SK-N-SH (cell line): ENCODE data around the gene MAP4K3. TPM values are rescaled to one million over a fixed set of nuclear protein-coding genes. Genes with fewer than 3 reads are reported as not detected.

Source experiments
- CTCF ChIA-PET: fragments of 300-600, 350-600 bp; formaldehyde crosslinking; extraction: SDS; loops from one replicate; lab custom pipeline; 2021; lab: Yijun Ruan, JAX
- POLR2A ChIA-PET: fragments of 350-600 bp; sonication (Branson Sonifier 250); formaldehyde crosslinking; extraction: SDS; loops from one replicate; lab custom pipeline; 2020; ENCODE audit warnings: antibody characterized with exemption, inconsistent platforms; lab: Yijun Ruan, JAX
- DNase-seq: peaks from one replicate; pipeline ENCODE4 v3.0.0; 2012
- H2AFZ ChIP-seq: fragments of 200-600 bp; sonication (generic); 2 replicates; pipeline ENCODE4 v1.8.1; 2016; ENCODE audit warnings: antibody characterized with exemption, mild to moderate bottlenecking, low read depth
- H3F3A ChIP-seq: fragments of 200-600 bp; sonication (generic); replicated peaks from 2 replicates; pipeline ENCODE3; 2016; ENCODE audit warnings: antibody characterized with exemption, mild to moderate bottlenecking; ENCODE audit not compliant: insufficient read depth
- H3K27ac ChIP-seq, 2 experiments: fragments of 200-500 bp in 1 of 2; fragments of 200-600 bp in 1 of 2; sonication (Bioruptor generic) in 1 of 2; sonication (generic), shearing (Covaris generic) in 1 of 2; 2 replicates each; pipeline versions ENCODE4 v1.5.1 to v1.6.1; 2014 to 2016; ENCODE audit warnings: low read depth in 2 of 2, inconsistent platforms in 1 of 2, low read length in 1 of 2, mild to moderate bottlenecking in 1 of 2, mixed read lengths in 1 of 2
- H3K27me3 ChIP-seq: fragments of 200-600 bp; sonication (generic), shearing (Covaris generic); 2 replicates; pipeline ENCODE4 v1.6.1; 2016; ENCODE audit warnings: mixed run types; ENCODE audit not compliant: insufficient read depth
- H3K36me3 ChIP-seq, 2 experiments: fragments of 200-500 bp in 1 of 2; fragments of 200-600 bp in 1 of 2; sonication (Bioruptor generic) in 1 of 2; sonication (generic) in 1 of 2; replicated peaks in 1 of 2; 2 replicates each; pipeline versions ENCODE3 to v1.5.1; 2014 to 2016; ENCODE audit warnings: low read length in 1 of 2, mild to moderate bottlenecking in 1 of 2; ENCODE audit not compliant: insufficient read depth in 2 of 2, control insufficient read depth in 1 of 2
- H3K4me1 ChIP-seq, 2 experiments: fragments of 200-500 bp in 1 of 2; fragments of 200-600 bp in 1 of 2; sonication (Bioruptor generic) in 1 of 2; sonication (generic), shearing (Covaris generic) in 1 of 2; 2 replicates each; pipeline versions ENCODE4 v1.5.1 to v1.6.1; 2014 to 2016; ENCODE audit warnings: low read depth in 1 of 2, low read length in 1 of 2, mixed run types in 1 of 2; ENCODE audit not compliant: insufficient read depth in 2 of 2, control insufficient read depth in 1 of 2
- H3K4me2 ChIP-seq: fragments of 200-600 bp; sonication (generic), shearing (Covaris generic); 2 replicates; pipeline ENCODE4 v1.6.1; 2017; ENCODE audit warnings: mixed run types
- H3K4me3 ChIP-seq, 2 experiments: fragments of 200-500 bp in 1 of 2; fragments of 200-600 bp in 1 of 2; sonication (Bioruptor generic) in 1 of 2; sonication (generic), shearing (Covaris generic) in 1 of 2; 2 replicates each; pipeline versions ENCODE4 v1.5.1 to v1.8.1; 2014 to 2016; ENCODE audit warnings: low read depth in 2 of 2, inconsistent platforms in 1 of 2, low read length in 1 of 2, mild to moderate bottlenecking in 1 of 2, mixed read lengths in 1 of 2, moderate library complexity in 1 of 2
- H3K79me2 ChIP-seq: fragments of 200-600 bp; sonication (generic); 2 replicates; pipeline ENCODE4 v1.8.1; 2017; ENCODE audit warnings: mild to moderate bottlenecking; ENCODE audit not compliant: insufficient read depth
- H3K9ac ChIP-seq: fragments of 200-600 bp; sonication (generic); 2 replicates; pipeline ENCODE4 v1.6.1; 2017; ENCODE audit warnings: mixed run types
- H3K9me2 ChIP-seq: fragments of 200-600 bp; sonication (generic); 2 replicates; pipeline ENCODE4 v1.6.1; 2017; ENCODE audit warnings: mixed run types
- H3K9me3 ChIP-seq: fragments of 200-600 bp; sonication (generic); 2 replicates; pipeline ENCODE4 v1.6.1; 2017; ENCODE audit warnings: mixed run types, mild to moderate bottlenecking, moderate library complexity
- H4K20me1 ChIP-seq: fragments of 200-600 bp; sonication (generic); 2 replicates; pipeline ENCODE4 v1.6.1; 2017; ENCODE audit warnings: mild to moderate bottlenecking, mixed run types; ENCODE audit not compliant: insufficient read depth
- CHD2 ChIP-seq: fragments of 150-350 bp; IDR thresholded peaks from 2 replicates; pipeline ENCODE4 v1.6.1; 2018; ENCODE audit warnings: low read length; ENCODE audit not compliant: partially characterized antibody
- EZH2phosphoT487 ChIP-seq: fragments of 200-600 bp; sonication (generic); IDR thresholded peaks from 2 replicates; pipeline ENCODE4 v1.6.1; 2017; ENCODE audit warnings: low read depth, mixed run types, mild to moderate bottlenecking, antibody characterized with exemption, moderate library complexity, borderline replicate concordance
- FOSL2 ChIP-seq: IDR thresholded peaks from 2 replicates; pipeline ENCODE4 v1.4.0; 2012; ENCODE audit warnings: low read depth, mild to moderate bottlenecking, moderate library complexity, borderline replicate concordance
- FOXJ3 ChIP-seq: sonication (generic); formaldehyde crosslinking; IDR thresholded peaks from 2 replicates; pipeline ENCODE4 v1.5.1; 2020; ENCODE audit warnings: mild to moderate bottlenecking, missing genetic modification reagents
- FOXM1 ChIP-seq: IDR thresholded peaks from 2 replicates; pipeline ENCODE4 v1.4.0; 2012; ENCODE audit warnings: low read depth, mild to moderate bottlenecking
- JUND ChIP-seq: IDR thresholded peaks from 2 replicates; pipeline ENCODE4 v1.4.0; 2012
- MXI1 ChIP-seq: IDR thresholded peaks from 2 replicates; pipeline ENCODE4 v1.6.1; 2012; ENCODE audit warnings: mild to moderate bottlenecking, low read depth, low read length, improper control_type of control experiment
- PBX3 ChIP-seq: IDR thresholded peaks from 2 replicates; pipeline ENCODE4; 2012
- POLR2AphosphoS5 ChIP-seq: IDR thresholded peaks from 2 replicates; pipeline ENCODE4 v1.6.1; 2012; ENCODE audit warnings: low read depth, low read length
- RCOR1 ChIP-seq: fragments of 150-350 bp; IDR thresholded peaks from 2 replicates; pipeline ENCODE4 v1.6.1; 2017; ENCODE audit warnings: antibody characterized with exemption, low read length
- REST ChIP-seq: IDR thresholded peaks from 2 replicates; pipeline ENCODE4 v1.6.1; 2012; ENCODE audit warnings: mild to moderate bottlenecking, low read depth, low read length, moderate library complexity
- RXRA ChIP-seq: IDR thresholded peaks from 2 replicates; pipeline ENCODE4 v1.4.0; 2012; ENCODE audit warnings: low read depth, mild to moderate bottlenecking, borderline replicate concordance
- SIN3A ChIP-seq: IDR thresholded peaks from 2 replicates; pipeline ENCODE4 v1.6.1; 2012; ENCODE audit warnings: low read depth, mild to moderate bottlenecking, low read length, moderate library complexity, borderline replicate concordance
- SMC3 ChIP-seq: IDR thresholded peaks from 2 replicates; pipeline ENCODE4 v1.6.1; 2012; ENCODE audit warnings: low read depth, low read length, improper control_type of control experiment
- TAF1 ChIP-seq: IDR thresholded peaks from 2 replicates; pipeline ENCODE4 v1.6.1; 2012; ENCODE audit warnings: low read depth, mild to moderate bottlenecking, low read length, moderate library complexity, borderline replicate concordance
- TCF12 ChIP-seq: IDR thresholded peaks from 2 replicates; pipeline ENCODE4 v1.4.0; 2012
- USF1 ChIP-seq: IDR thresholded peaks from 2 replicates; pipeline ENCODE4 v1.4.0; 2012; ENCODE audit warnings: low read depth, borderline replicate concordance
- YY1 ChIP-seq: IDR thresholded peaks from 2 replicates; pipeline ENCODE4 v1.4.0; 2012; ENCODE audit warnings: low read depth, mild to moderate bottlenecking
- WGBS: methylation state at CpG from one replicate; pipeline ENCODE4 v1.1.6; 2017; ENCODE audit warnings: low lambda C conversion rate; 5-methylcytosine and 5-hydroxymethylcytosine counted together
- polyA plus RNA-seq, 3 experiments: library from polyadenylated mRNA; depleted of rRNA; stranded (reverse); fragments of >200 nt; gene quantifications; 2 replicates each; pipeline ENCODE4 v1.2.3, GENCODE V29; 2012

MAP4K3 gene
- polyA plus RNA-seq, 1 of the 3 experiments (the other 2 are of a cell fraction), result 8.8 TPM

GRCh38 chr2:39359453-39360038 lies 77.5 kb downstream of the MAP4K3 start:
- H3K79me2 ChIP-seq, result peaks cover 62% of the 10 kb centered on the region
- H3K27ac ChIP-seq, result no peak overlapping the region
- H3K4me3 ChIP-seq, result no peak overlapping the region; a peak in 1 of 4 replicates
- peaks cover 23% of the 10 kb centered on the region for H3K9me3 ChIP-seq
- H3K27me3 ChIP-seq, result no peaks in the 10 kb centered on the region
- H3K9ac ChIP-seq, result no peak overlapping the region
- 96% methylated on average over 3 of the region's 5 CpGs for WGBS
- no peaks in the 10 kb centered on the region for H3K9me2 ChIP-seq
- CTCF ChIA-PET, result interaction anchor here (1.2 kb wide), 1 partner anchor 20 kb away, joined by 4 read pairs; no protein-coding TSS in a partner anchor
- no peak overlapping the region for H2AFZ ChIP-seq
- H3K4me1 ChIP-seq, result no peaks in the 10 kb centered on the region
- H3K4me2 ChIP-seq, result no peak overlapping the region
- no peak for DNase-seq
- H3F3A ChIP-seq, result peaks cover 14% of the 10 kb centered on the region
- peaks cover 0 to 24% of the 10 kb centered on the region in 2 experiments for H3K36me3 ChIP-seq
- no peak for TF ChIP-seq RCOR1
- TF ChIP-seq POLR2AphosphoS5, result no peak
- TF ChIP-seq CHD2, result no peak
- no peak for TF ChIP-seq SMC3
- TF ChIP-seq TAF1, result no peak
- TF ChIP-seq EZH2phosphoT487, result no peak
- TF ChIP-seq YY1, result no peak
- TF ChIP-seq SIN3A, result no peak
- no peak for TF ChIP-seq USF1
- TF ChIP-seq MXI1, result no peak
- no peak for TF ChIP-seq RXRA
- TF ChIP-seq FOXM1, result no peak
- TF ChIP-seq FOXJ3 (CRISPR knock-in tag), result no peak
- TF ChIP-seq TCF12, result no peak
- no peak for TF ChIP-seq FOSL2
- no peak for TF ChIP-seq REST
- no peak for TF ChIP-seq JUND
- no peak for TF ChIP-seq PBX3
- H4K20me1 ChIP-seq, result no peaks in the 10 kb centered on the region
- POLR2A ChIA-PET, result no interaction called here
